H1 (cell line): ENCODE measurements around the gene TGM4. TPM values are rescaled to one million over a fixed set of nuclear protein-coding genes. Genes with fewer than 3 reads are reported as not detected.

Source experiments
- CTCF ChIA-PET: fragments of 300-600 bp; sonication (Branson Sonifier 250); formaldehyde crosslinking; loops from one replicate; lab custom pipeline; 2021; ENCODE audit not compliant: partially characterized antibody; lab: Charles Lee
- POLR2A ChIA-PET: fragments of 300-600 bp; sonication (Branson Sonifier 250); formaldehyde crosslinking; loops from one replicate; lab custom pipeline; 2021; ENCODE audit warnings: inconsistent platforms; ENCODE audit not compliant: partially characterized antibody; lab: Charles Lee
- DNase-seq, 2 experiments: peaks; one replicate each; pipeline versions ENCODE4 v3.0.0 to v3.0.0-alpha.2; 2010 to 2022; ENCODE audit warnings: low spot score in 2 of 2, low read depth in 1 of 2, mixed read lengths in 1 of 2
- FAIRE-seq: peaks from 2 replicates; lab custom pipeline; 2011; peaks lifted over from hg19 to GRCh38; lab: Jason Lieb, UNC
- H2AFZ ChIP-seq: 2 replicates; pipeline ENCODE4 v1.8.1; 2012; ENCODE audit warnings: low read length, inconsistent platforms
- H2AK5ac ChIP-seq: 2 replicates; pipeline ENCODE4 v1.6.1; 2013; ENCODE audit warnings: low read depth, low read length
- H2BK120ac ChIP-seq: replicated peaks from 2 replicates; pipeline ENCODE3; 2013; ENCODE audit warnings: low read depth, low read length, inconsistent platforms
- H2BK12ac ChIP-seq: 2 replicates; pipeline ENCODE4 v1.6.1; 2013; ENCODE audit warnings: low read depth, low read length
- H2BK15ac ChIP-seq: 2 replicates; pipeline ENCODE4 v1.6.1; 2013; ENCODE audit warnings: low read length
- H2BK20ac ChIP-seq: 2 replicates; pipeline ENCODE4 v1.6.1; 2013; ENCODE audit warnings: low read length
- H2BK5ac ChIP-seq: 2 replicates; pipeline ENCODE4 v1.6.1; 2013; ENCODE audit warnings: low read depth, low read length
- H3K14ac ChIP-seq: 2 replicates; pipeline ENCODE4 v1.6.1; 2013; ENCODE audit warnings: inconsistent platforms; ENCODE audit not compliant: insufficient read length
- H3K18ac ChIP-seq: 2 replicates; pipeline ENCODE4 v1.6.1; 2013; ENCODE audit warnings: low read length; ENCODE audit errors: extremely low read depth
- H3K23ac ChIP-seq: 2 replicates; pipeline ENCODE4 v1.6.1; 2013; ENCODE audit warnings: inconsistent platforms; ENCODE audit not compliant: insufficient read length
- H3K23me2 ChIP-seq: 2 replicates; pipeline ENCODE4 v1.6.1; 2013; ENCODE audit warnings: low read depth, low read length
- H3K27ac ChIP-seq: 2 replicates; pipeline ENCODE4 v1.6.1; 2011; ENCODE audit warnings: low read depth, low read length, inconsistent platforms
- H3K27me3 ChIP-seq, 4 experiments: replicated peaks in 1 of 4; 1 replicate in 1 of 4; 2 replicates in 3 of 4; pipeline versions ENCODE4 v1.6.1 to v1.8.1; 2011 to 2013; ENCODE audit warnings: low read length in 3 of 4, mild to moderate bottlenecking in 3 of 4, inconsistent platforms in 2 of 4, mixed read lengths in 2 of 4, moderate library complexity in 1 of 4; ENCODE audit not compliant: control insufficient read depth in 3 of 4, insufficient read depth in 3 of 4; ENCODE audit errors: extremely low read depth in 1 of 4
- H3K36me3 ChIP-seq, 4 experiments: 2 replicates each; pipeline versions ENCODE4 v1.6.1 to v1.8.1; 2011 to 2013; ENCODE audit warnings: mild to moderate bottlenecking in 4 of 4, low read length in 3 of 4, moderate library complexity in 2 of 4, control low read depth in 1 of 4, inconsistent platforms in 1 of 4; ENCODE audit not compliant: insufficient read depth in 4 of 4, control insufficient read depth in 2 of 4
- H3K4ac ChIP-seq: replicated peaks from 2 replicates; pipeline ENCODE3; 2013; ENCODE audit warnings: low read length, low read depth, mixed read lengths, inconsistent platforms; ENCODE audit not compliant: insufficient read length
- H3K4me1 ChIP-seq, 4 experiments: replicated peaks in 1 of 4; 1 replicate in 1 of 4; 2 replicates in 3 of 4; pipeline versions ENCODE4 v1.6.1 to v1.8.1; 2011 to 2013; ENCODE audit warnings: low read length in 3 of 4, inconsistent platforms in 2 of 4, mixed read lengths in 1 of 4; ENCODE audit not compliant: insufficient read depth in 4 of 4, control insufficient read depth in 3 of 4
- H3K4me2 ChIP-seq, 2 experiments: 2 replicates each; pipeline versions ENCODE4 v1.6.1 to v1.8.1; 2011 to 2013; ENCODE audit warnings: low read depth in 2 of 2, low read length in 2 of 2, control low read depth in 1 of 2, inconsistent platforms in 1 of 2, mild to moderate bottlenecking in 1 of 2; ENCODE audit not compliant: insufficient read depth in 1 of 2
- H3K4me3 ChIP-seq, 4 experiments: fragments of 200-600, 300-600 bp in 1 of 4; sonication (generic), shearing (Covaris generic), sonication (Bioruptor Twin) in 1 of 4; 2 replicates each; pipeline versions ENCODE4 v1.5.1 to v1.8.1; 2011 to 2016; ENCODE audit warnings: low read length in 4 of 4, low read depth in 3 of 4, control low read depth in 2 of 4, inconsistent platforms in 2 of 4, mild to moderate bottlenecking in 2 of 4, mixed read lengths in 1 of 4, moderate library complexity in 1 of 4; ENCODE audit not compliant: insufficient read depth in 2 of 4; ENCODE audit errors: extremely low read depth in 1 of 4
- H3K56ac ChIP-seq: replicated peaks from 2 replicates; pipeline ENCODE3; 2013; ENCODE audit warnings: low read depth, mild to moderate bottlenecking, mixed read lengths, low read length, inconsistent platforms; ENCODE audit not compliant: insufficient read length
- H3K79me1 ChIP-seq: 2 replicates; pipeline ENCODE4 v1.6.1; 2013; ENCODE audit warnings: low read depth, low read length, control low read depth
- H3K79me2 ChIP-seq, 2 experiments: 2 replicates each; pipeline versions ENCODE4 v1.6.1 to v1.8.1; 2012 to 2013; ENCODE audit warnings: low read length in 2 of 2, mild to moderate bottlenecking in 2 of 2, inconsistent platforms in 1 of 2; ENCODE audit not compliant: insufficient read depth in 2 of 2, control insufficient read depth in 1 of 2
- H3K9ac ChIP-seq, 4 experiments: replicated peaks in 1 of 4; 1 replicate in 1 of 4; 2 replicates in 3 of 4; pipeline versions ENCODE4 v1.6.1 to v1.8.1; 2011 to 2013; ENCODE audit warnings: low read depth in 3 of 4, low read length in 3 of 4, control low read depth in 2 of 4, mild to moderate bottlenecking in 2 of 4, moderate library complexity in 2 of 4, inconsistent platforms in 1 of 4; ENCODE audit errors: extremely low read depth in 1 of 4
- H3K9me3 ChIP-seq, 2 experiments: 2 replicates each; pipeline versions ENCODE4 v1.6.1 to v1.8.1; 2012 to 2013; ENCODE audit warnings: mild to moderate bottlenecking in 2 of 2, moderate library complexity in 2 of 2, control low read depth in 1 of 2, inconsistent platforms in 1 of 2, low read depth in 1 of 2, low read length in 1 of 2, mixed read lengths in 1 of 2; ENCODE audit not compliant: insufficient read depth in 2 of 2
- H4K20me1 ChIP-seq, 2 experiments: replicated peaks in 1 of 2; 2 replicates each; pipeline versions ENCODE3 to v1.8.1; 2011 to 2013; ENCODE audit warnings: inconsistent platforms in 2 of 2, low read length in 2 of 2, mild to moderate bottlenecking in 1 of 2; ENCODE audit not compliant: insufficient read depth in 2 of 2, control insufficient read depth in 1 of 2
- H4K5ac ChIP-seq: 2 replicates; pipeline ENCODE4 v1.6.1; 2013; ENCODE audit warnings: low read length, low read depth, mixed read lengths, inconsistent platforms; ENCODE audit not compliant: insufficient read length
- H4K8ac ChIP-seq: 2 replicates; pipeline ENCODE4 v1.8.0; 2013; ENCODE audit warnings: mild to moderate bottlenecking, moderate library complexity, low read length, inconsistent platforms; ENCODE audit not compliant: insufficient read depth; ENCODE audit errors: extremely low read depth
- H4K91ac ChIP-seq: replicated peaks from 2 replicates; pipeline ENCODE3; 2013; ENCODE audit warnings: low read length, mixed read lengths, inconsistent platforms; ENCODE audit not compliant: insufficient read length
- GTF2F1 ChIP-seq: IDR thresholded peaks from 2 replicates; pipeline ENCODE4 v1.6.1; 2012; ENCODE audit warnings: low read depth, low read length, improper control_type of control experiment, borderline replicate concordance
- KDM4A ChIP-seq: IDR thresholded peaks from one replicate; pipeline ENCODE4 v1.7.1; 2012; ENCODE audit warnings: low read depth, mild to moderate bottlenecking, moderate library complexity, low read length, inconsistent platforms; ENCODE audit not compliant: severe bottlenecking
- RFX5 ChIP-seq: IDR thresholded peaks from 2 replicates; pipeline ENCODE4 v1.6.1; 2011; ENCODE audit warnings: low read depth, low read length, improper control_type of control experiment, borderline replicate concordance
- SIN3A ChIP-seq, 2 experiments: IDR thresholded peaks in 1 of 2; conservative IDR thresholded peaks in 1 of 2; 2 replicates each; pipeline ENCODE4 v1.6.1; 2011 to 2012; ENCODE audit warnings: low read length in 2 of 2, improper control_type of control experiment in 1 of 2, low read depth in 1 of 2, mild to moderate bottlenecking in 1 of 2
- SIX5 ChIP-seq: IDR thresholded peaks from 2 replicates; pipeline ENCODE4 v1.6.1; 2011; ENCODE audit warnings: mild to moderate bottlenecking, low read depth, low read length
- SP2 ChIP-seq: IDR thresholded peaks from 2 replicates; pipeline ENCODE4 v1.6.1; 2012; ENCODE audit warnings: mild to moderate bottlenecking, low read length, inconsistent platforms
- SRF ChIP-seq: IDR thresholded peaks from 2 replicates; pipeline ENCODE4 v1.6.1; 2011; ENCODE audit warnings: mild to moderate bottlenecking, low read depth, low read length, moderate library complexity
- SUZ12 ChIP-seq: fragments of 200-600 bp; sonication (generic); IDR thresholded peaks from 2 replicates; pipeline ENCODE4 v1.6.1; 2012; ENCODE audit warnings: mild to moderate bottlenecking, inconsistent platforms, low read length, moderate library complexity, mixed read lengths
- WGBS, 2 experiments: shearing (Covaris generic) in 1 of 2; methylation state at CpG; one replicate each; pipeline versions ENCODE4 v1.1.6 to v1.1.7; 2013 to 2015; ENCODE audit warnings: low lambda C conversion rate in 2 of 2, mixed read lengths in 2 of 2, inconsistent platforms in 1 of 2, low coverage in 1 of 2, missing lambda C conversion rate in 1 of 2; ENCODE audit not compliant: insufficient replicate concordance in 2 of 2, insufficient coverage in 1 of 2, insufficient read length in 1 of 2; ENCODE audit errors: extremely low coverage in 1 of 2, missing lambda C conversion rate in 1 of 2; 5-methylcytosine and 5-hydroxymethylcytosine counted together
- polyA plus RNA-seq, 7 experiments: library from polyadenylated mRNA; depleted of rRNA in 3 of 7; stranded (reverse) in 5 of 7; unstranded in 2 of 7; fragments of >200 nt in 5 of 7; fragments of 200-250 nt in 2 of 7; gene quantifications; 1 replicate in 5 of 7; 2 replicates in 1 of 7; 4 replicates in 1 of 7; pipeline versions ENCODE4 v1.2.1 to v1.2.3, GENCODE V29; 2011 to 2013; ENCODE audit warnings: missing spikeins in 2 of 7, mixed read lengths in 2 of 7
- total RNA-seq: library from RNA; stranded (reverse); fragmentation: NEBNext Ultra II Directional; extraction: Animal tissue kit (Norgen Biotek cat#: 25700); gene quantifications from 2 replicates; pipeline ENCODE4 v1.2.1, GENCODE V29; 2021
- TF ChIP-seq, protein P1 (sequence below): IDR thresholded peaks from 2 replicates; pipeline ENCODE4 v1.6.1; 2012; ENCODE audit warnings: low read length, inconsistent platforms

Gene TGM4
- total and polyA plus RNA-seq, 2 of the 8 experiments (the other 6 are each of a cell fraction or from before 2014, with no cell fraction given), result 0.02 TPM; not detected in 1

DNA sequence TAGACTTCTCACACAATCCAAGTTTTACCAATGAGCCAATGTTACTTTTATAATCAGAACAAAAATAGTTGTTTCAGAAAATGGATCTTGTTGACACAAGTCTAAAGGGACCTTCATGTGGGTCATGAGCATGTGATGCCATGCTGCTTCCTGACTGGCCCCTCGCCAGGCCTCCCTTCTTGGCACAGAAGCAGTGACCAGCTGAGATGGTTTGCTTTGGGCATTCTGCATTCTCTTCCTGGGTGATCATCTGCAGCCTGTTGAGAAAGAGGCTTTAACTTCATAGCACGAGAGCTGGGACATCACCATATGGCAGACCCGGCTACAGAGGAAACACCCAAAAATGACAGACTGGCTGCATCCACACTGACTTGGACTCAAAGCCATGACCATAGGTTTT is 45.7 kb downstream of the TGM4 start:
- H3K4ac ChIP-seq, result no peak overlapping the region
- H3K4me2 ChIP-seq, result no peak overlapping the region
- H4K20me1 ChIP-seq, result peaks cover 0 to 1% of the 10 kb centered on the region in 2 experiments
- FAIRE-seq, result no peak
- H2BK5ac ChIP-seq, result no peak overlapping the region
- ChIA-PET POLR2A (interaction anchor here (2.2 kb wide), 1 partner anchor 9 kb away, joined by 5 read pairs; no protein-coding TSS in a partner anchor), CTCF (no interaction called here)
- H2BK120ac ChIP-seq, result no peak overlapping the region
- peaks cover 0 to 5% (median 3%) of the 10 kb centered on the region in 4 experiments; a peak in 2 of 8 replicates for H3K36me3 ChIP-seq
- H3K4me1 ChIP-seq, result no peaks in the 10 kb centered on the region
- H3K9me3 ChIP-seq, result no peaks in the 10 kb centered on the region
- H4K91ac ChIP-seq, result no peak overlapping the region
- no peak overlapping the region for H2BK20ac ChIP-seq
- TF ChIP-seq SIN3A (conservative IDR thresholded peaks at IDR 0.05 in 1 of 2, IDR thresholded peaks at IDR 0.05 in 1 of 2; ENCODE audit: low read depth in 1 of 2, low read length in 2 of 2) (no peak), KDM4A (no peak), SIX5 (no peak), SUZ12 (no peak), SP2 (no peak), RFX5 (no peak), SRF (no peak), GTF2F1 (no peak)
- TF ChIP-seq, protein P1, sequence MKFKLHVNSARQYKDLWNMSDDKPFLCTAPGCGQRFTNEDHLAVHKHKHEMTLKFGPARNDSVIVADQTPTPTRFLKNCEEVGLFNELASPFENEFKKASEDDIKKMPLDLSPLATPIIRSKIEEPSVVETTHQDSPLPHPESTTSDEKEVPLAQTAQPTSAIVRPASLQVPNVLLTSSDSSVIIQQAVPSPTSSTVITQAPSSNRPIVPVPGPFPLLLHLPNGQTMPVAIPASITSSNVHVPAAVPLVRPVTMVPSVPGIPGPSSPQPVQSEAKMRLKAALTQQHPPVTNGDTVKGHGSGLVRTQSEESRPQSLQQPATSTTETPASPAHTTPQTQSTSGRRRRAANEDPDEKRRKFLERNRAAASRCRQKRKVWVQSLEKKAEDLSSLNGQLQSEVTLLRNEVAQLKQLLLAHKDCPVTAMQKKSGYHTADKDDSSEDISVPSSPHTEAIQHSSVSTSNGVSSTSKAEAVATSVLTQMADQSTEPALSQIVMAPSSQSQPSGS, result no peak
- no peak overlapping the region for H4K8ac ChIP-seq
- no peak overlapping the region for H2AK5ac ChIP-seq
- no peak overlapping the region for H2BK15ac ChIP-seq
- no peaks in the 10 kb centered on the region for H3K79me1 ChIP-seq
- no peak for DNase-seq
- H2BK12ac ChIP-seq, result no peak overlapping the region
- no peaks in the 10 kb centered on the region for H3K79me2 ChIP-seq
- no peak overlapping the region for H2AFZ ChIP-seq
- no peak overlapping the region for H3K9ac ChIP-seq
- no peak overlapping the region for H3K27ac ChIP-seq
- no peak overlapping the region for H3K18ac ChIP-seq
- H3K14ac ChIP-seq, result no peak overlapping the region
- WGBS, 2 experiments, result 88% methylated on average over 3 of the region's 3 CpGs; no CpG with 5 or more reads in 1 of the 2 experiments
- H3K4me3 ChIP-seq, result no peak overlapping the region
- H3K23ac ChIP-seq, result no peak overlapping the region
- no peak overlapping the region for H4K5ac ChIP-seq
- no peaks in the 10 kb centered on the region for H3K23me2 ChIP-seq
- no peak overlapping the region for H3K56ac ChIP-seq
- H3K27me3 ChIP-seq, result no peaks in the 10 kb centered on the region
